Stimulated activated naive CD8-positive, alpha-beta T cell treated with anti-CD3 and anti-CD28 coated beads, Interleukin-15, amount 100 ng/mL, for 72 hours (primary cell): ENCODE results near the gene PDILT.
"Not testable (repeated sequence)": the region's sequence is repeated elsewhere in the genome, so short reads cannot be mapped to it uniquely, and the experiment has no call there.

Experiments used
- ATAC-seq: fragments of 150-1000 bp; cut with Tn5 transposase; 2 replicates; pipeline ENCODE4 v1.10.0; 2021; ENCODE audit warnings: mild to moderate bottlenecking, moderate library complexity
- DNase-seq, 2 donors: peaks; one replicate each; pipeline ENCODE4 v3.0.0; 2021 to 2022
- H3K27ac Mint-ChIP-seq, 2 donors: one replicate each; pipeline ENCODE4 v1.8.0; 2022; ENCODE audit warnings: mild to moderate bottlenecking in 2 of 2, mixed read lengths in 2 of 2, moderate library complexity in 2 of 2
- H3K27me3 Mint-ChIP-seq: one replicate; pipeline ENCODE4 v1.8.0; 2022; ENCODE audit warnings: mixed read lengths
- H3K4me1 Mint-ChIP-seq: one replicate; pipeline ENCODE4 v1.8.0; 2022; ENCODE audit warnings: mild to moderate bottlenecking, mixed read lengths
- H3K4me3 Mint-ChIP-seq, 2 donors: one replicate each; pipeline ENCODE4 v1.8.0; 2022; ENCODE audit warnings: mild to moderate bottlenecking in 2 of 2, mixed read lengths in 2 of 2, moderate library complexity in 1 of 2
- H3K9me3 Mint-ChIP-seq, 2 donors: one replicate each; pipeline ENCODE4 v1.8.0; 2022; ENCODE audit warnings: mixed read lengths in 2 of 2

PDILT gene

GRCh38 chr16:20404637-20405036, at the start of gene PDILT:
TSS of gene PDILT (minus strand) at chr16:20404737. CDS start at chr16:20399300, 5,437 bp downstream.
- Mint-ChIP-seq H3K27ac (peak within 1 kb of the TSS; percentile 64 to 87), H3K4me1 (no peaks in the 10 kb centered on the region), H3K9me3 (no peaks in the 10 kb centered on the region), H3K27me3 (no peaks in the 10 kb centered on the region), H3K4me3 (no peak within 1 kb of the TSS)
- DNase-seq, result no peak
- ATAC-seq, result no peak

DNA sequence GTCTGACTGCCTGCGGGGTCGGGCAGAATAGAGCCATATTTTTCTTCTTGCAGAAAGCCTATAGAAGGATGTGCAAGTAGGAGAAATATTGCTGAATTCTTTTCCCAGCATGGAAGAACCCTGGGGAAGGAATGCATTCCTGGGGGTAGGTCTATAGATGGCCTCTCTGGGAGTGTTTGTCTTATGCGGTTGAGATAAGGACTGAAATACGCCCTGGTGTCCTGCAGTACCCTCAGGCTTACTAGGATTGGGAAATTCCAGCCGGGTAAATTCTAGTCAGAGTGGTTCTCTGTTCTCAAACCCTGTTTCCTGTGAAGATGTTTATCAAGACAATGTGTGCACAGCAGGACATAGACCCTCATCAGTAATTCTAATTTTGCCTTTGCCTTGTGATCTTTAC, 49.1 kb upstream of the PDILT start:
- not testable (repeated sequence) for DNase-seq, ATAC-seq, H3K4me3 Mint-ChIP-seq, H3K27ac Mint-ChIP-seq, H3K27me3 Mint-ChIP-seq, H3K9me3 Mint-ChIP-seq, H3K4me1 Mint-ChIP-seq

GRCh38 chr16:20451364-20451763, 46.8 kb upstream of the PDILT start, which contains the start of gene ACSM2A:
TSS of gene ACSM2A (plus strand) at chr16:20451521. CDS start at chr16:20460115, 8,594 bp downstream.
- H3K27ac Mint-ChIP-seq, H3K9me3 Mint-ChIP-seq, H3K4me1 Mint-ChIP-seq, H3K4me3 Mint-ChIP-seq, ATAC-seq, DNase-seq, H3K27me3 Mint-ChIP-seq: not testable (repeated sequence)

DNA sequence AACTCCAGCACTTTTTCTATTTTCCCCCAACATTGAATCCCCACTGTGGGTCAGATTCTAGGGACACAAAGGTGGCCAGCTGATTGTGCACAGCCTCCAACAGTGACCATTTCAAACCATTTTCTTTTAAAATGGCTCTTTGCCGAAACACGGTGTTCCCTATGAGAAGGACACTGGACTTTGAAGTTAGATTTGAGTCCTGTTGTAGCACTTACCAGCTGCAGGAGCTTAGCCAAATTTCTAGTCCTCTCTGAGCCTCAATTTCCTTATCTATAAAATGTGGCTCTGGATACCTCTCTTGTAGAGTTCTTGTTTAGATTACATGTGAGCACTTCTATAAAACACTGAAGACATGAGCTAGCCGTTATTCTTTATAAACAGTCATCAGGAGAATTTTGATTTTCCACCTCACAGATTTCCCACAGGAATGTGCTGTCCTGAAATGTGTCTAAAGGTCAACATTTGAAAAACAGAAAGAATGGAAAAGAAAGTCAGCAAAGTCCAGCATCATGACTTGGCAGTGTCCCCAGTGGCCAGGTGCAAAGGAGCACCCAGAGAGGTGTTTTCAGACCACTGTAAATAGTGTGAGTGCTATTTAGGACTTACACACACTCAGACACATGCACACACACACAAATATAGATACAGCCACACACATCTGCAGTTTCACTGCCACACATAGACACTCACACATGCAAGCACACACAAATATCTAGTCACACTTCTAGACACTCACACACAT, 42.3 kb upstream of the PDILT start:
- not testable (repeated sequence) for ATAC-seq, H3K27me3 Mint-ChIP-seq, H3K9me3 Mint-ChIP-seq, H3K4me1 Mint-ChIP-seq, DNase-seq, H3K4me3 Mint-ChIP-seq, H3K27ac Mint-ChIP-seq

DNA sequence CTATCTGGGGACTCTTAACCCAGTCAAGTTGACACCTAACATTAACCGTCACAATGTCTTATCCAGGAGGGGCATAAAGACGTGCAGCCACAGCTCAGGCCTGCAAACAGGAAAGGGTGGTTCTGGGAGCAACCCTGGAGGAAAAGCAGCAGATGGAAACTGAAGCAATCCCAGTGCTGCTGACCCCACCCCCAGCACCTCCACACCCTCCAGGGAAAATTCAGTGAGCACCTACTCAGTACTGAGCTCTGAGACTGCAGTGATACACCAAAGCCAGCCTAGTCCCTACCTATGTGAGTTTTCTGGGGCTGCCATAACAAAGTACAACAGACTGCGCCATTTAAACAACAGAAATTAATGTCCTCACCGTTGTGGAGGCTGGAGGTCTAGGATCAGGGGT, 37.3 kb upstream of the PDILT start:
- DNase-seq, H3K9me3 Mint-ChIP-seq, ATAC-seq, H3K27me3 Mint-ChIP-seq, H3K4me1 Mint-ChIP-seq, H3K27ac Mint-ChIP-seq, H3K4me3 Mint-ChIP-seq: not testable (repeated sequence)

GRCh38 chr16:20441191-20441590, 36.7 kb upstream of the PDILT start:
- Mint-ChIP-seq H3K4me1 (no peaks in the 10 kb centered on the region), H3K4me3 (no peak overlapping the region), H3K9me3 (no peaks in the 10 kb centered on the region), H3K27me3 (no peaks in the 10 kb centered on the region), H3K27ac (no peak overlapping the region)
- DNase-seq (no peak), ATAC-seq (no peak)

GRCh38 chr16:20440731-20441130, 36.2 kb upstream of the PDILT start:
- ATAC-seq, H3K9me3 Mint-ChIP-seq, H3K4me1 Mint-ChIP-seq, H3K27me3 Mint-ChIP-seq, DNase-seq, H3K4me3 Mint-ChIP-seq, H3K27ac Mint-ChIP-seq: not testable (repeated sequence)

DNA sequence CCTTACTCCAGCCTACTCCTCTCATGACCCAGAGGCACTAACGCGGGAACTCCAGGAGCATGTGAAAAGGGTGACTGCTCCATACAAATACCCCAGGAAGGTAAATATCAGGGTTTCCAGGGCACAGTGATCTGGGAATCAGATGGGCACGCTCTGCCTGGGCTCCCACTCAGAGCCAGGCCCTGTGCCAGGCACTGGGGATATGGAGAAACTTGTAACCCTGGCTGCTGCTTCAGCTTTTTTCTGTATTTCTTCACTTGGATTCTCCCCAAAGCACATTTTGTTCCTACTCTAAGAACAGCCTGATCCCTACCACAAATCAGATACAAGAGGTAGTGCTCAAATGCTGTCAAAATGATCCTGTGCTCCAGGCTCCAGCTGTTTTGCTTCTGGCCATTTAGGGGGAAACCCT, 35.3 kb upstream of the PDILT start:
- not testable (repeated sequence) for H3K27me3 Mint-ChIP-seq, H3K9me3 Mint-ChIP-seq, ATAC-seq, H3K4me3 Mint-ChIP-seq, H3K27ac Mint-ChIP-seq, DNase-seq, H3K4me1 Mint-ChIP-seq

- H3K27ac Mint-ChIP-seq, H3K4me3 Mint-ChIP-seq: not testable (repeated sequence)
Observed at GRCh38 chr16:20438950-20439349, 34.4 kb upstream of the PDILT start.

DNA sequence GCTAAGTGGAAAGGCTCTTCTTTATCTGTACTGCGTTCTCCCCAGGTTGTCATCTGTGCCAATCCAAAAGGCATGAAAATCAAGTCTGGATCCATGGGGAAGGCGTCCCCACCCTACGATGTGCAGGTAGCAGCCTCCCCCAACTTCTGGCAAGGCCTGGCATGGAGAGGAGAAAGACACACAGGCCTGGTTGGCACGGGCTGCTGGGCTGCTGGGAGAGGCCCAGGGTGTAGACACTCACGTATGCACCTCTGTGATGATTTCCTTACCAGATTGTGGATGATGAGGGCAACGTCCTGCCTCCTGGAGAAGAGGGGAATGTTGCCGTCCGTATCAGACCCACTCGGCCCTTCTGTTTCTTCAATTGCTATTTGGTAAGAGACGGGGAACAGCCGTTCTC, 26.4 kb upstream of the PDILT start:
- Mint-ChIP-seq H3K9me3 (peaks cover 0 to 4% of the 10 kb centered on the region in 2 donors), H3K27me3 (no peaks in the 10 kb centered on the region), H3K4me3 (no peak overlapping the region), H3K4me1 (no peaks in the 10 kb centered on the region), H3K27ac (no peak overlapping the region)
- ATAC-seq (no peak), DNase-seq (no peak)

More at GRCh38 chr16:20438950-20439349, 34.4 kb upstream of the PDILT start:
- H3K27me3 Mint-ChIP-seq, H3K9me3 Mint-ChIP-seq, ATAC-seq, H3K4me1 Mint-ChIP-seq, DNase-seq: not testable (repeated sequence)

DNA sequence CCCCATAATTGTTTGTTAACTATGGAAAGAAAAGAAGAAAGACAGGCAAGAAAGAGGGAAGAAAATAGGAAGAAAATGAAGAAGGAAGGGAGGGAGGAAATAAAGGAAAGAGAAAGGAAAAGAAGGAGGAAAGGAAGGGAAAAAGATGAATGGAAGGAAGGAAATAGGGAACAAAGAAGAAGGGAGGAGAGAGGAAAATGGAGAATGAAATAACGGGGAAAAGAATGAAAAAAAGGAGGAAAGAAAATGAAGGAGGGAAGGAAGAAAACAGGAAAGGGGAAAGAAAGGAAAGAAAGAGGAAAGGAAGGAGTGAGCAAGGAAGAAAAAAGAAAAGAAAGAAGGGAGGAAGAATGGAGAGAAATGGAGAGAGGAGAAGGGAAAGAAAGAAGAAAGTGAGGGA, 25.9 kb upstream of the PDILT start:
- not testable (repeated sequence) for H3K4me1 Mint-ChIP-seq, DNase-seq, H3K9me3 Mint-ChIP-seq, H3K4me3 Mint-ChIP-seq, ATAC-seq, H3K27me3 Mint-ChIP-seq
- H3K27ac Mint-ChIP-seq, result peak overlapping the region in 1 of 2 donors; percentile 71

DNA sequence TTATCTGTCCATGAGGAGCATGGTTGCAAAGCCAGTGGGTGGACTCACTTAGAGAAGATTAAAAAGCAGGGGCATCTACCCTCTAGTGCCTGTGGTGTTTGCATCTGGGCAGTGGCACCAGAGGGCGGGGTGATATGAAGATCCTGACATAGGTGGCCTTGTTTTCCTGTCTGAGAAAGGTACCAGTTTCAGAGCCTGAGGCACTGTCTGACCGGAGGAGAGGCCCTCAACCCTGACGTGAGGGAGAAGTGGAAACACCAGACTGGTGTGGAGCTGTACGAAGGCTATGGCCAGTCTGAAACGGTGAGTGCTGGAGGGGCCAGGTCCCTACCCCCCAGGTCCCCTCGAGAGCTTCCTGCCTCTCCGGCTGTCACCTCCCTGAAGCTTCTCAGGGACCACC, 25.0 kb upstream of the PDILT start:
- H3K27ac Mint-ChIP-seq, DNase-seq, ATAC-seq, H3K9me3 Mint-ChIP-seq, H3K4me3 Mint-ChIP-seq, H3K4me1 Mint-ChIP-seq, H3K27me3 Mint-ChIP-seq: not testable (repeated sequence)

- H3K27me3 Mint-ChIP-seq, H3K4me1 Mint-ChIP-seq, H3K9me3 Mint-ChIP-seq, DNase-seq, H3K27ac Mint-ChIP-seq, ATAC-seq, H3K4me3 Mint-ChIP-seq: not testable (repeated sequence)
Observed at GRCh38 chr16:20427401-20427797, 22.9 kb upstream of the PDILT start.

DNA sequence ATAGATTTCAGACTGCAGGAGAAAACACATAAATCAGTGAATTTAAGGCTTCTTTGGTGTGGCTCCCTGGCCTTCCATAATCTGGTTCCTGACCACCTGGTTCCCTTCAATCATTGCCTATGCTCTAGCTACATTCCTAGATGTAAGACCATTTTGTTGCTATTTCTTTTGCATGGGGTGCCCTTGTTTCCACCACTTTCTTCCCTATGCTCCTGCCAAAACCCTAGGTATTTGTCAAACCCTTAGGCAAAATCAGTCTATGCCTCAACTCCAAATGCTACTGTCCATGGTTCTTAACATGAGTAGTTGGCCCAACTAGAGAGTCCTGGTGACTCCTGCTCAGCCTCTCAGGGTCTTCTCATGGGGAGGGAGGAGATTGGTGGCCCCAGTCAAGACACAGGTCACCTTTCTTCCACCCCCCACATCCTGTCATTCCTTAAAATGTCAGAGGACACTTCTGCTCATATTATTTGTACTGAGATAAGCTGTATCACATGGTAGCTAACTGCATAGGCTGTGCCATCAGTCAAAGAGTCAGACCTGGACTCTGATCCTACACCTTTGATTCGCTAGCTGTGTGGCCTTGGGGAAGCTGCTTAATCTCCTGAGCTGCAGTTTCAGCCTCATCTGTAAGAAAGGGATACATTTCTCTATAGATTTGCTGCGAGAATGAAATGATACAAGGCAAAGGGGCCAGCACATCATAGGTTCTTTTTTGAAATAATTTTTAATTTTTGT, 19.8 kb upstream of the PDILT start:
- no peak overlapping the region for H3K27ac Mint-ChIP-seq
- no peaks in the 10 kb centered on the region for H3K4me1 Mint-ChIP-seq
- H3K9me3 Mint-ChIP-seq, result peaks cover 0 to 4% of the 10 kb centered on the region in 2 donors
- no peak for DNase-seq
- no peak for ATAC-seq
- H3K4me3 Mint-ChIP-seq, result no peak overlapping the region
- peaks cover 7% of the 10 kb centered on the region for H3K27me3 Mint-ChIP-seq

- not testable (repeated sequence) for ATAC-seq, H3K27ac Mint-ChIP-seq, H3K9me3 Mint-ChIP-seq, H3K27me3 Mint-ChIP-seq, H3K4me1 Mint-ChIP-seq, H3K4me3 Mint-ChIP-seq, DNase-seq
Observed at GRCh38 chr16:20423772-20424128, 19.2 kb upstream of the PDILT start.

- not testable (repeated sequence) for ATAC-seq, H3K27ac Mint-ChIP-seq, H3K4me3 Mint-ChIP-seq, DNase-seq, H3K4me1 Mint-ChIP-seq, H3K9me3 Mint-ChIP-seq
- H3K27me3 Mint-ChIP-seq, result peaks cover 19% of the 10 kb centered on the region
Observed at GRCh38 chr16:20421748-20422147, 17.2 kb upstream of the PDILT start.
